HG03108 (cell line): ENCODE measurements around the gene ZIC4.

ENCODE experiments used
- ATAC-seq: cut with Tn5 transposase; IDR thresholded peaks from one replicate; pipeline ENCODE4 v1.9.1; 2021; ENCODE audit warnings: moderate library complexity; ENCODE audit not compliant: unreplicated experiment

Gene ZIC4

DNA sequence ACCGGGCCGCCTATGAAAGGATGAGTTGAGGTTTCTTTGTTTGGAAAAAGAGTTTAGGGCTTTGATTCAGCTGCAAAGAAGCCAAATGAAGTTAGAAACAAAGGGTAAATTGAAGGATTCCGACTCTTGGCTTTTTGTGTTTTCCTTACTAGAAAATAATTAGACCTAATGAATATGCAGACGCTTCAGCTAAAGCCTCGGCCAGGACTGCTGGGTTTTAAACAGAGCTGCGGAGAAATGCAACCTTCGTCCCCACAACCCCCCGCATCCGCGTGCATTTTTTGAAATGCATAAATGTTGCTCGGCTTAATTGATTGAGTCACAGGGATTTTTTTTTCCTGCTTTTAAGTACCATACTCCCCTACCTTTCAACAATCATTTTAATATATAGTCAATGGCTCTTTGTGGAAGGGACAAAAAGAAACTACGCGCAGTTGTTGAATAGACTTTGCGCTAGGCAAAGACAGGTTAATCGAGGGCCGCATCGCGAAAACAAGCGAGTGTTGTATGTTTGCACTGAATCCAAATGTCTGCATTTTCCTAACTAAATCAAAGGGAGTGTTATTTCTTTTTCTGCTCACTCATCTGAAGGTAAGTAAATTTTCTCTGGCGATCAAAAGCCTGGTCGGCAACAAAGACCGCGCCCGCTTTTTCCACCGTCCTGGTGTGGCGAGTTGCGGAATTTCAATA, 1.3 kb upstream of the ZIC4 start:
- no peak for ATAC-seq

DNA sequence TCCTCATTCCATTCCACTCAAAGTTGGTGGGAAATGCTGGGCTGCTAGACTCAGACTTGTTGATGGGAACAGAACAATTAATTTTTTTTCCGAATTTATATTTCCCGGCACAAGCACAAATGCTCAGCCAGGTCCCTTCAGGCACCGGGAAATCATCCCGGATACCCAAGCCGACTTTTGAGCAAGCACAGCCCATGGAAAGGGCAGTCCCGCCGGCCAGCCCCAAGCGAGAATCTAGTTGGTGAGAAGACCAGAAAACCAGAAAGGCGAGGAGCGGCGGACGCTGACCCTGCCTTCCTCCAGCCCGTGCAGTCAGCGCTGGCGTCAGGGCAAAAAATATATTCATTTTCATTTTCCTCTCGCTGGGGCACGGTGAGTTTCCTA, 763 bp upstream of the ZIC4 start:
- ATAC-seq = no peak

DNA sequence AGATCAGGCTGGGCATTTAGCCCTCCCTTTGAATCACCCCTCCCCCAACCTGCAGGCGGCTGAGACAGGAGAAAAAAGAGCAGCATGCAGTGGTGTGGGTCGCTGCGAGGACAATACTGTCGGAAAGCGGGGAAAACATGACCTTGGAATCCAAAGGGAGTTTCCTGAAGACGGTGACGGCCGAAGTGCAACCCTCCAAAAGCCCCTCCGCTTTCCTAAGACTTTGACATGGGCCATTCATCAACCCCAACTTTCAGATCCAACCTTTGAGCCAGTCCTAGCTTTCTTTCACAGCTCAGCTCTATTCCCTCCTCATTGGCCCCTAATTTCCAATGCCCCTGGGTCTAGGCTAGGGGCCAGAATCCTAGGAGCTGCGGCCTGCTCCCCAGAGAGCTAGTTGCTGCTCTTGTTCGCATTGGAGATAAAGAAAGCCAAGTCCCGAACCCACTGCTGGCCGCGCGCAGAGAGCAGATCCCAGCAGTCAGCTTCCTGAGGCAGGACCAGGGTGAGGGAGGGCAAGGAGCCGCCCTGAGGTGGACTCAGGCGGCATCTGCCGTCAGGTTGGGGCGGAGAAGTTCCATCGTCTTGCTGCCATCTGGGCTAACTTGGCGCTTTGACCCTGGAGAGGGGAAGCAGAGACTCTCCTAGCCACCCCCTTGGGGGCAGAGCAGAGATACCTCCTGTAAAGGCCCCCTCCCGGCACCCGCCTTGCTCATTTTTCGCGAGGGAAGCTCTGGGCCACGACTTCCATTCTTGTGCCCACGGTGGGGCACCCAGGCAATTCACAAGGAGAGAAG, 914 bp downstream of the ZIC4 start:
- ATAC-seq = no peak

DNA sequence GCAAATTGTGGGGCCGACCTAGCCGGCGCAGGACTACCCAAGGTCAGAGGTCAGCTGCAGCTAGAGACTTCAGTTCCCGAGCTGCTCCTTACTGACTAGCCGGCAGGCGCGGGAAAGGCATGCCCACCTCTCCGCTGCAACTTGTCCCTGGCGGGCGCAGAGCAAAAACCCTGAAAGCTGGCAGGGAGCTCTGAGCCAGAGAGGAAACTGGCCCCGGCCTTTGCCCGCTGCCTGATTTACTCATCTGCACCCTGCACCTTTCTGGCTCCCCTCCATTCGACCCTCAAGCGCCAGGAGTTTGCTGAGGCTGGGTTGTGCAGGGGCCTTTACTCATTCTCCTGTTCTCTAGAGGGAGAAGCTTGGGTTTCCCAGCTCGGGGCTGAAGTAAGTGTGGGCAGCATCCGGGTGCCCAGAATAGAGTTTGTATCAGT, 1.5 kb downstream of the ZIC4 start:
- ATAC-seq = no peak

DNA sequence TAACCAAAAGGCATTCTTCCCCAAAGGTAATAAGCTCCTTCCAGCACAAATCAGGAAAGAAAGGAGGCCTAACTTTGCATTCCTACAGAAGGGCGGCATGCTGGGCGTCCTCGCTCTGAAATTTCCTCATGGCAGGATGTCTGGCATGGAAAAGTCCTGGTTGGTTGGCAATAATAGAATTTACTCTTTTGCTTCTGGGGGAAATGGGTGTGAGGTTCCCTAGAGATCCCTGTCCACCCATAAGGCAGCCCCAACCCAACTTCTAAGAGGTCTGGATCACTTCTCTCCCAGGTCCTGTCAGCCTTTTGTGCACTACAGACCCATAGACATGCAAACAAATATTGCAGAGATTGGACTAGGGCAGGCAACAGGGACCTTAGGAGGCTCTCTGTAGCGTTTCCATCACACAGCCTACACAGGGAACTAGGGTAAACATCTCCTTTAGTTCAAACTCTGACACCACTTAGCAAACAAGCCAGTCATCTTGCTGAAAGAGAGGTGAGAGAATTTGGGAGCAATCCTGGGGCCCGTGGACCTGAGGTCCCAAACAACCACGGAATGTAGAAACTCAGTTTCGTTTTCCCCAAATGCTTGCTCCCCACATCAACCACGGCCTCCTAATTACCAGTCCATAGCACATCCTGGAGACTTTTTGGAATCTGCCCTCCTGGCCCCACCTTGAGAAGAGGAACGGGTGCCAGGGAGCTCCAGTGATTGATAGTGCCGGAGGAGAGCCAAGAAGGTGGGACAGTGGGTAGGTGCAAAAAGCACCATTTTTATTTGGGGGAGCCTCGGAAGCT, 2.1 kb downstream of the ZIC4 start:
- no peak for ATAC-seq

DNA sequence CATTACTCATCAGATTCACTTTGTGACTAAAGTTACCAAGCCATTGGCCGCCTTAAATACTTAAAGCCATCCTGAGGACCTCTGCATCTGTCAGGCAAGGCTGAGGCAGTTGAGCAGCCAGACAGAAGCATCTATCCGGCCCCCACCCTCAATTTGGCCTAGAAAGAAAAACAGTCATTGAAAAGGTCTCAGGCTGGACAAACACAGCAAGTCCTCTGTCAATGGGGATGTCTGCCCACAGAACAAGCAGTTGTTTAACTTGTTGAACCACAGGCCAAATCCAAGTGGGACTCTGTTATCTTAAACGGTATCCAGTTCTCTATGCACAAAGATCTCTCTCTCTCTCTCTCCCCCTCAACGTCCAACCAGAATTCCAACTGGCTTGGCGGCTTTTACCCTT, 2.8 kb downstream of the ZIC4 start:
- no peak for ATAC-seq

DNA sequence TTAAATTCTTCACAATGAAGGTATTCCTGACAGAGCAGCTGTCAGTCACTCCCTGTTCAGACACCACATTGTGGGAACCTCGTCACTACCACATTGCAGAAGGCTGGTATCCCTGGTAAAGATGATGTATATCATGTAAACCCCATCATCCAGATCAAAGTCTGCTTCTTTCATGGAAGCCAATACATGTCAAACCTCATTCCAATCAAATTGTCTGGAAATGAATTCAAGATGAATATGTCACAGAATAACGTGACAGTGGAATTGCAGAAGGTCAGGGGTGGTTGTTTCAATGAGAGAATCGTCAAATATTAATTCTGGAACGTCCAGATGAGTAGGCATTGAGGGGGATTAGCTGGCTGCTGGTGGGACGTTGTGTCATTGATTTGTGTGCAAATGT, 4.2 kb downstream of the ZIC4 start:
- no peak for ATAC-seq

DNA sequence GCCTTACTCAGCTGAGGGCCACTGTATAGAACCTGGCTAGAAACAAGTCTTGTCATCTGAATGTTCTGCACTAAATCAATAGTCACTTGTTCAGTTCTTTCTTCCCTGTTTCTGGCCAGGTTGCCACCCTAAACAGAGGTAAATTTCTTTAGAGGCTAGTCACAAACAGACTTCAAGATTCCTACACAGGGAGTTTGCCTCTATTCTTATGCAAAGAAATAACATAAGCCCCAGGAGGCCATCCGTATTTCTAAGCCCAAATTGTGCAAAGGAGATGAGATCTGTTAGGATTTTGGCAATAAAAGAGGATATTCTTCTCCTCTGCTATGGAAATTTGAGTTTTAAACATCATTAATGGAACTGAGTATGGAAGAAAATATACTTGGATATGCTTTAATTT, 4.9 kb downstream of the ZIC4 start:
- ATAC-seq = no peak

DNA sequence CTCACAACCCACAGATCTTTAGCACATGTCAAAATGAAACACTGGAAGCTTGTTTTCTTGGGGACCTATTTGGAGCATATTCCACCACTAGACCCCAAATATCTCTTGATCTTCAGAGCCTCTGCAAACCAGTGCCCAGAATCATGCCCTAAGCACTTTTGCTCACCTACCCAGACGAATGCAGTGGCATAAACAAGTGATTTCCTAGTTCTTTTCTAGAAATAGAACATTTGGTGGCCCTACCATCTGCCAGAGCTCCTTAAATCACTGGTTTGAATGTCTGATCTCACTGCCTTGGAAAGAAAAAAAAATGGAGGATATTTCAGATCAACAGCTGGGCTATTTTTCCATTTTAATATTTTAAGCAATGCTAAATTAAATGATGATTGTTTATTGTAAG, 5.3 kb downstream of the ZIC4 start:
- no peak for ATAC-seq

DNA sequence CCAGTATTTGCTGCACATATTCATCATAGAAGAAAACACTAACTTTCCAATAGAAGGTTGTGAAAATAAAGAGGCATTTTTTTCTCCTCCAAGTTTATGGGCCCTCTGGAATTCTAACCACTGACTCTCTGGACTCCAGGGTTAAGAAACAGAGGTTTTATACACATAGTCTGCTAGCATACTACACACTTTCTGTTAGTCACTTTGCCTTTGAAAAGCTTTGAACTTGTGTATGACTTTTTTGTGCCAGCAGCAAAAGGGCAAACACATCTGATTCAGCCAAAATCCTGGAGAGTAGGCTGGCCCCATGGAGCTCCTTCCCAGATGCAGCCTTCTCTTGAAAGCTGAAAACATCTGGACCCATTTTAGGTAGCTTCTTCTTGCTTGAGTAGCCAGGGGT, 6.2 kb downstream of the ZIC4 start:
- no peak for ATAC-seq

DNA sequence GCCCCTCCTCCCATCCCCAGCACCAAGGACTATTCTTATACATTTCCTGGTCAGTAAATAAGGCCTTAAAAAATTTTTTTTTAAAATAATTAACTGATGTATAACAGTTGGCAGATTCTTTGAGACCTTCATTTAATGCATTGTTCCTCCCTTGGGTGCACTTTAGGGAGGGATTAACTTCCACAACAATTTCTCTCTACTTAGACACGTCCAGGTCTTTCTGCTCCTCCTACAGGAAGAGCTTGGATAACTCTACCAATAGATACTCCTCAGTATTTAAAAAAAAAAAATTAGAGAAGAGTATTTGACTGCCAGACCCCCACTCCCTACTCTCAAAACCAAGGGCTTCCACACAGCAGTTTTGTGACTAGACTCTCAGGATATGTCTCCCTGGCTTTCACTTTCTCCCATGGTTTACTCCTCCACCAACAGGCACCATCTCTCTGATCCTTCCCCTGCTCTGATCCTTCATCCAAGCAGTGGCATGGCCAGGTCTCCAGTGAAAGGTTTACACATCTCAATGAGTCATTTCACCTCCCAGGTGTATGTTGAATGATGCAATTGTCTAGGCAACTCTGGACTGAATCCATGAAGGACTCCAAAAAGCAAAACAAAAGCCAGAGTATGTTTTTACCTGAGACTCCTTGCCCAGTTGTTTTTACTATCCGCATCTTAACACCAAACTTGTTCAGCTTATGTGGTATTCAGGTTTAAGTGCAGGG, 7.4 kb downstream of the ZIC4 start:
- no peak for ATAC-seq

DNA sequence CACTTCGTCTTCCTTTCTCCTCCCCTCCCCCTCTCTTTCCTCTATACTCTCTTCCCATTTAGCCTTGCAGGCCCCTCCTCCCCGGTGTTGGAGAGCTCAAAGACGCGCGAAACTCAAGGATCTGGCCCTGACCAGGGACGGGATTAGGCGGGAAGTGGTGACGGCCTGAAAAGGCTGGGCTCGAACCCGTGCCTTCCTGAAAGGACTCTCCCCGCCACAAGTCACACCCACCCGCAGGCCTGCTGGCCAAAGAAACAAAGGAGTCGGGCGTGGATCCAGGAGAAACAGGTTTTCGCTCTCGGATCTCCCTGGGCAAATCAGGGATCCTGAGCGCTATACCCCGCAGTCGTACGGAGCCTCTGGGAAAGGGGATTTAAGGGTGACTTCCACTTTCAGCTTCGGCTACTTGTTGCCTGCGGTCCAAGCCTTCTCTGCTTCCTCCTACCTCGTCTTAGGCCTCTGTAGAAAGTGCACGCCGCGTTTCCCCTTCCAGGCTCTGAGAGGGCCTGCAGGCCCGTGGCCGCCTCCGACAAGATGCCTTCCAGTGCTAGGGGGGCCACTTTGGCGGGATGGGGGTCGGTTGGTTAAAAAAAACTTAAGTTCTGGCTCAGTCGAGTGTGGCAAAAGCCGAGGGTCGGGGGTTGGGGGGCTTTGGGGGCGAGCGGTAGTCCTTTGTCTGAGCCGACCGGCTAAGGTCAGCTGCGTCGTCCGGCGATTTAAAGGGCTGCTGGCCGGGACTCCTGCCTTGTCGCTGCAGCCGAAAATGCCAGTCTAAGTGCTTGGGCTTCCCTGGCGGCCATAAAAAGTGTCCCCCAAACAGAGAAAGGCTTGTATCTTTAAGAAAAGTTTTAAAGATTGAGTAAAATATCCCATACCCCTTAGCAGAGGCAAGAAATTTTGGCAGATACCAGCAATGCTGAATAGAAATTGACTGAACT, 8.2 kb downstream of the ZIC4 start:
- no peak for ATAC-seq

DNA sequence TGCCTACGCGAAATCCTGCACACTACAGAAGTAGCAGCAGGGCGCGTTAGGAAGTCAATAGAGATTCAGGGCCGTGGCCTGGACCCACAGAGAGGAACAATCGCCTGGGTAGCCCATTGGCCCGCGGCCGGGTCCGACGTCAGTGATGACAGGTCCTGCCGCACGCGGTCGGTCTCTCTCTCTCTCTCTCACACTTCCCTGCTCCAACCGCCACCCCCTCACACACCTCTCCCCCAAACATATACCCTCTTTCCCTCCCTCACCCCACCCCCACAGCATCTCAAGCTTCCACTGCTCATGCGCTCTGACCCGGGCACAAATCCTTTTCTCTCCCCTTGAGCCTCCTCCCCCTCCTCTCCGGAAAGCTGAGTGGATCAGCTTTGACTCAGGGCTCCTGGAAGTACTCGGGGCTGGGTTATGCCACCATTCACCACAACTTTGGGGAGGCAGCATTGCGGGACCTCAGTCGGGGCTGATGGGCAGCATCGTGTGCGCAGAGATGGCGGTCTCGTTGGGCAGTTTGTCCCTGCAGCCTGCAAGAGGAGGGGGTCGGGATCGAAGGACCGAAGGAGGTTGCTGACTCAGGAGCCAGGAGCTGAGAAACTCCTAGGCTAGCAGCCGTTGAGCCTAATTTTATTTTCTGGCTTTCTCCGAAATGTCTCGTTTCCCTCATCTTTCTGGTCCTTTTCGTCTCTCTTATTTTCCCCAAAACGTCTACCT, 9.0 kb downstream of the ZIC4 start:
- ATAC-seq = no peak

DNA sequence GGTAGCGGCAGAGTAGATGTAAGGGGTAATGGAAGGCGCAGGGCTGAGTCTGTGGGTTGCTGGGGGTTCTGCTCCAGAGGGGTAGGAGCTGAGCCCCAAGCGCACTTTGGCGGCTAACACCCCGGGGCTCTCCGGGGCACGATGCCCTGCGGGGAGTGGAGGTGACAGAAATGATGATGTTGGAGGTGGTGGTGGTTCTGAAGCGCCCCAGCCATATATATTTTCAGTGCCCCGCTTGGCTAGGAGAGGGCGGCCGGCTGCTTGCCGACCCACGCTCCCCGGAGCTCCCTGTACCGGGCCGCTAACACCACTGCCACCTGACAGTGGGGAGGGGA, 9.7 kb downstream of the ZIC4 start:
- no peak for ATAC-seq

DNA sequence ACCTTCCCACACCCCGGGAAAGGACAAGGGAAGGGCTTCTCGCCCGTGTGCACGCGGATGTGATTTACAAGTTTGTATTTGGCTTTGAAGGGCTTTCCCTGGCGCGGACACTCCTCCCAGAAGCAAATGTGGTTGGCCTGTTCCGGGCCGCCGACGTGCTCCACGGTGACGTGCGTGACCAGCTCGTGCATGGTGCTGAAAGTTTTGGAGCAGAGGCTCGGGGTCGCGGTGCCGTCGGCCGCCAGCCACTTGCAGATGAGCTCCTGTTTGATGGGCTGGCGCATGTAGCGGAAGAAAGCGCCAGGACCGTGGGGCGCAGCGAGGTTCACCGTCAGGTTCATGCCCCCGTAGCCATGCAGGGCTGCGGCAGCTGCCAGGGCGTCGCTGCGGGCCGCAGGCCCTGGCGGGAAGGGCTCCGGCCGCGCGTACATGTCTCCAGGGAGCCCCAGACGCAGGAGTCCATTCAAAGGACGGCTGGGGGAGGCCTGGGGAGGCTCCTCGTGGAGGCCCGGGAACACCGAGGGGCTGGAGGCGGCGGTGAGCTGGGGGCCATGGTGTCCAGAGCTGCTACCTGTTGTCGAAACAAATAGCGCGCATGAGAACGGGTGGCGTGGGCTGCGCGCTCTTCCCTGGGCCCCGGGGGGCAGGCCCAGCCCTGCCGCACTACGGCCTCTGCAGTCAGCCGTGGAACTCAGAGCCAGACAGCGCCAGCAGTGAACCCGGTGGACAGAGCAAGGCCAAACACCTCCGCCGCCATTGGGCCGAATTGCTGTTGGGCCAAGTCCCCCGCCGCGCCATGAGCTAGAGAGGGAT, 10.2 kb downstream of the ZIC4 start:
- ATAC-seq = no peak

DNA sequence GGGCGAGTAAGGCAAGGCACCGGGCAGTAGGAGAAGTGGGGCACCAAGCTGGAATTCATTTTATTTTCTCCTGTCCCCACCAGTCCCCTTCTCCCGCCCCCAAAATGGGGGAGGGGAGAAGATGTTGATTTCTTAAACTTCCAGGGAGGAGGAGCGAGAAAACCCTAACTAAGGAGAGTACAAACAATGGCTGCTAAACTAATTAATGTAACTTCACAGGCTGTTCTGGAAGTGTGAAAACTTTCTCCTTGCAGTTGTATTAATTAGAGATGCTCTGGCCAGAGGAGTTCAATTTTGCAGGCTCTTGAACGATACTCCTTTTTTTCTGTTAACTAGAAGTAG, 11.5 kb downstream of the ZIC4 start:
- no peak for ATAC-seq

DNA sequence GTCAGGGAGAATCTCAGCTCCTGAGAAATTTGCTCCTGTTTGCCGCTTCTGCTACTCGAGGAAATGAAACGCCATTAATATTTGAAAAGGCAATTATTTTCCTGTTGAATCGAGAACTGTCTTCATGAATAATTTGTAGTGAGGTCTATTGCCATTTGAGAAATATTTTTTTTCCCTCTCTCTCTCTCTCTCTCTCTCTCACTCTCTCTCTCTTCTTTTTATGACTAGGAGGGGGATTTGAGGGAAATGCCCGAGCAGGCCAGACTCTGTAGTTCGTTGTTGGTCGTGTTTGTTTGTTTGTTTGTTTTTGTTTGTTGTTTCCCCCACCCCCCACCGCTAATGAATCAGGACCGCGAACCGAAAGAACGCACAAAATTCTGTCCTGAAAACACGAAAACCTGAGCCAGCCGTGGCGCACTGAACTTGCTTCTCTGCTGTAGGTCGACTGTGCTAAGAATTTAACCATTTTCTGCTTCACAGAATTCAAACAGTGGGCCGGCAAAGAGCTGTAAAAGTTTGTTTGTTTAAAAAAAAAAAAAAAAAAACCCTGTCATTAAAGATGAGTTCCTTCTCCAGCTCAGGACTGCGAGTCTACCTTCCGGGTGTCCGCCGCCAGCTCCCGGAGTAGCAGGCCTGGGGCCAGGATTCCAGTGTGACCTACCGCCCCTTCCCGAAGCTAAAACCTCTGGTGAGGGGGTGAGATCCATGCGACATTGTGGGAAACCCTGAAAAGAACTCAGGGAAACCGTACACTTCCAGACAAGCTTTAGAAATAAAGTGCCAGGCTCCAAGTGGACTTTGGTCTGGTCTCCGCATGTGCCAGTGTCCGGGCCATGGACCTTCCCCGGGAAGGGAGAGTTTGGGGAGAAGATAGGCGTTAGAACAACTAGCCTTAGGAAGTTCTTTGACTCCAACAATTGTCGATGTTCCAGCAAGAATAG, 12.1 kb downstream of the ZIC4 start:
- no peak for ATAC-seq
